ENCODE measurements around the gene ACAT1. TPM values are rescaled to one million over a fixed set of nuclear protein-coding genes. Genes with fewer than 3 reads are reported as not detected.
"Not testable (repeated sequence)": the region's sequence is repeated elsewhere in the genome, so short reads cannot be mapped to it uniquely, and the experiment has no call there.

The ACAT1 gene
- total RNA-seq, 3 donors from 2014 or later, result 42.1 to 52.8 (median 47.6) TPM

GRCh38 chr11:108128772-108129171 lies 7.4 kb downstream of the ACAT1 start:
- Mint-ChIP-seq H3K27me3 (ENCODE audit: low read depth) (no peaks in the 10 kb centered on the region), H3K36me3 (ENCODE audit: insufficient read depth) (peaks cover 15% of the 10 kb centered on the region), H3K9me3 (no peaks in the 10 kb centered on the region), H3K4me1 (ENCODE audit: low read depth) (peaks cover 25% of the 10 kb centered on the region), H3K4me3 (no peak overlapping the region)
- DNase-seq, result no peak
- ATAC-seq, result no peak

GRCh38 chr11:108131993-108132392 lies 10.6 kb downstream of the ACAT1 start:
- Mint-ChIP-seq H3K27me3 (ENCODE audit: low read depth) (no peaks in the 10 kb centered on the region), H3K4me1 (ENCODE audit: low read depth) (peaks cover 19% of the 10 kb centered on the region), H3K9me3 (no peaks in the 10 kb centered on the region), H3K4me3 (no peak overlapping the region), H3K36me3 (ENCODE audit: insufficient read depth) (peaks cover 18% of the 10 kb centered on the region)
- no peak for DNase-seq
- no peak for ATAC-seq

GRCh38 chr11:108132993-108133538 lies 11.7 kb downstream of the ACAT1 start:
- not testable (repeated sequence) for H3K9me3 Mint-ChIP-seq, ATAC-seq
- peaks cover 21% of the 10 kb centered on the region for H3K4me1 Mint-ChIP-seq (ENCODE audit: low read depth)

GRCh38 chr11:108135845-108136544 lies 14.6 kb downstream of the ACAT1 start:
- Mint-ChIP-seq H3K27me3 (ENCODE audit: low read depth) (no peaks in the 10 kb centered on the region), H3K4me3 (no peak overlapping the region), H3K4me1 (ENCODE audit: low read depth) (peaks cover 18% of the 10 kb centered on the region), H3K36me3 (ENCODE audit: insufficient read depth) (peaks cover 20% of the 10 kb centered on the region), H3K9me3 (no peaks in the 10 kb centered on the region)
- no peak for DNase-seq
- peak; percentile 64 to 67 for ATAC-seq

More at GRCh38 chr11:108132993-108133538, 11.7 kb downstream of the ACAT1 start:
- not testable (repeated sequence) for H3K27me3 Mint-ChIP-seq (ENCODE audit: low read depth); H3K4me3 Mint-ChIP-seq; DNase-seq
- H3K36me3 Mint-ChIP-seq (ENCODE audit: insufficient read depth), result peaks cover 17% of the 10 kb centered on the region

- H3K4me1 Mint-ChIP-seq (ENCODE audit: low read depth), result peaks cover 18% of the 10 kb centered on the region
- H3K4me3 Mint-ChIP-seq, result no peak overlapping the region
- ATAC-seq (peak; percentile 60 to 68), DNase-seq (no peak)
- no peaks in the 10 kb centered on the region for H3K27me3 Mint-ChIP-seq (ENCODE audit: low read depth)
- peaks cover 23% of the 10 kb centered on the region for H3K36me3 Mint-ChIP-seq (ENCODE audit: insufficient read depth)
- H3K9me3 Mint-ChIP-seq, result no peaks in the 10 kb centered on the region
Observed at GRCh38 chr11:108137212-108137611, 15.8 kb downstream of the ACAT1 start.

- DNase-seq (no peak), ATAC-seq (no peak)
- Mint-ChIP-seq H3K4me1 (ENCODE audit: low read depth) (peaks cover 12% of the 10 kb centered on the region), H3K36me3 (ENCODE audit: insufficient read depth) (peaks cover 48% of the 10 kb centered on the region), H3K4me3 (no peak overlapping the region), H3K9me3 (no peaks in the 10 kb centered on the region), H3K27me3 (ENCODE audit: low read depth) (no peaks in the 10 kb centered on the region)
Observed at GRCh38 chr11:108142304-108142703, 20.9 kb downstream of the ACAT1 start.

- no peak for DNase-seq
- H3K36me3 Mint-ChIP-seq (ENCODE audit: insufficient read depth), result peaks cover 59% of the 10 kb centered on the region
- ATAC-seq, result peak; percentile 38 to 55
- no peaks in the 10 kb centered on the region for H3K27me3 Mint-ChIP-seq (ENCODE audit: low read depth)
- H3K4me1 Mint-ChIP-seq (ENCODE audit: low read depth), result peaks cover 10% of the 10 kb centered on the region
- no peak overlapping the region for H3K4me3 Mint-ChIP-seq
- H3K9me3 Mint-ChIP-seq, result no peaks in the 10 kb centered on the region
Observed at GRCh38 chr11:108144615-108145014, 23.2 kb downstream of the ACAT1 start.

- H3K27me3 Mint-ChIP-seq (ENCODE audit: low read depth), result no peaks in the 10 kb centered on the region
- no peaks in the 10 kb centered on the region for H3K9me3 Mint-ChIP-seq
- H3K4me3 Mint-ChIP-seq, result no peak overlapping the region
- DNase-seq (no peak), ATAC-seq (no peak)
- peaks cover 57% of the 10 kb centered on the region for H3K36me3 Mint-ChIP-seq (ENCODE audit: insufficient read depth)
- peaks cover 10% of the 10 kb centered on the region for H3K4me1 Mint-ChIP-seq (ENCODE audit: low read depth)
Observed at GRCh38 chr11:108147150-108147549, 25.8 kb downstream of the ACAT1 start.

- H3K4me3 Mint-ChIP-seq, result no peak overlapping the region
- H3K4me1 Mint-ChIP-seq (ENCODE audit: low read depth), result peaks cover 10% of the 10 kb centered on the region
- H3K27me3 Mint-ChIP-seq (ENCODE audit: low read depth), result no peaks in the 10 kb centered on the region
- DNase-seq, result no peak
- ATAC-seq, result no peak
- no peaks in the 10 kb centered on the region for H3K9me3 Mint-ChIP-seq
- H3K36me3 Mint-ChIP-seq (ENCODE audit: insufficient read depth), result peaks cover 55% of the 10 kb centered on the region
Observed at GRCh38 chr11:108148556-108148955, 27.2 kb downstream of the ACAT1 start.

GRCh38 chr11:108154591-108154990 lies 33.2 kb downstream of the ACAT1 start:
- Mint-ChIP-seq H3K4me3 (no peak overlapping the region), H3K36me3 (ENCODE audit: insufficient read depth) (peaks cover 21% of the 10 kb centered on the region), H3K9me3 (no peaks in the 10 kb centered on the region), H3K27me3 (ENCODE audit: low read depth) (no peaks in the 10 kb centered on the region), H3K4me1 (ENCODE audit: low read depth) (no peaks in the 10 kb centered on the region)
- ATAC-seq, result no peak
- DNase-seq, result no peak

- Mint-ChIP-seq H3K27me3 (ENCODE audit: low read depth) (no peaks in the 10 kb centered on the region), H3K9me3 (no peaks in the 10 kb centered on the region), H3K36me3 (ENCODE audit: insufficient read depth) (peaks cover 21% of the 10 kb centered on the region), H3K4me1 (ENCODE audit: low read depth) (peaks cover 8% of the 10 kb centered on the region), H3K4me3 (no peak overlapping the region)
- ATAC-seq, result peak; percentile 67 to 70
- DNase-seq, result no peak
Observed at GRCh38 chr11:108160970-108161566, 39.7 kb downstream of the ACAT1 start.

- H3K4me3 Mint-ChIP-seq; H3K9me3 Mint-ChIP-seq; H3K27me3 Mint-ChIP-seq (ENCODE audit: low read depth); ATAC-seq; DNase-seq: not testable (repeated sequence)
- Mint-ChIP-seq H3K36me3 (ENCODE audit: insufficient read depth) (peaks cover 34% of the 10 kb centered on the region), H3K4me1 (ENCODE audit: low read depth) (peaks cover 16% of the 10 kb centered on the region)
Observed at GRCh38 chr11:108162878-108163277, 41.5 kb downstream of the ACAT1 start.

- peak; percentile 43 to 45 for ATAC-seq
- Mint-ChIP-seq H3K9me3 (no peaks in the 10 kb centered on the region), H3K4me1 (ENCODE audit: low read depth) (peaks cover 43% of the 10 kb centered on the region), H3K36me3 (ENCODE audit: insufficient read depth) (peaks cover 42% of the 10 kb centered on the region), H3K27me3 (ENCODE audit: low read depth) (no peaks in the 10 kb centered on the region), H3K4me3 (no peak overlapping the region)
- DNase-seq, result no peak
Observed at GRCh38 chr11:108167624-108168023, 46.3 kb downstream of the ACAT1 start.

GRCh38 chr11:108170184-108170583 lies 48.8 kb downstream of the ACAT1 start:
- DNase-seq (no peak), ATAC-seq (peak; percentile 46 to 75)
- Mint-ChIP-seq H3K4me1 (ENCODE audit: low read depth) (peaks cover 46% of the 10 kb centered on the region), H3K27me3 (ENCODE audit: low read depth) (no peaks in the 10 kb centered on the region), H3K9me3 (no peaks in the 10 kb centered on the region), H3K36me3 (ENCODE audit: insufficient read depth) (peaks cover 47% of the 10 kb centered on the region), H3K4me3 (no peak overlapping the region)

GRCh38 chr11:108177570-108177969 lies 56.2 kb downstream of the ACAT1 start:
- ATAC-seq (no peak), DNase-seq (no peak)
- peaks cover 45% of the 10 kb centered on the region for H3K36me3 Mint-ChIP-seq (ENCODE audit: insufficient read depth)
- no peak overlapping the region for H3K4me3 Mint-ChIP-seq
- peaks cover 5% of the 10 kb centered on the region for H3K4me1 Mint-ChIP-seq (ENCODE audit: low read depth)
- H3K27me3 Mint-ChIP-seq (ENCODE audit: low read depth), result no peaks in the 10 kb centered on the region
- H3K9me3 Mint-ChIP-seq, result no peaks in the 10 kb centered on the region

All from activated T-cell treated with anti-CD3 and anti-CD28 coated beads, Interleukin-2, amount 50 U/mL, for 4 hours (primary cell).